K562 (cell line): Measurements from ENCODE around the gene TP53BP2. TPM values are rescaled to one million over a fixed set of nuclear protein-coding genes. Genes with fewer than 3 reads are reported as not detected.

Experiments
- CBFA2T2 ChIP-seq: fragments of 450-650 bp; conservative IDR thresholded peaks from 2 replicates; pipeline ENCODE4 v1.6.1; 2017; ENCODE audit warnings: mild to moderate bottlenecking
- CREBBP ChIP-seq: IDR thresholded peaks from one replicate; pipeline ENCODE4 v1.6.1; 2012; ENCODE audit warnings: low read depth, mild to moderate bottlenecking, control low read depth, inconsistent platforms, low read length
- FOS ChIP-seq: IDR thresholded peaks from 3 replicates; pipeline ENCODE4 v1.6.1; 2011; ENCODE audit not compliant: insufficient read length; ENCODE audit errors: extremely low read depth
- HDAC2 ChIP-seq: fragments of 450-650 bp; IDR thresholded peaks from 2 replicates; pipeline ENCODE4 v1.6.1; 2016; ENCODE audit warnings: mild to moderate bottlenecking
- NFATC3 ChIP-seq: fragments of 450-650 bp; IDR thresholded peaks from 2 replicates; pipeline ENCODE4 v1.6.1; 2017; ENCODE audit warnings: mild to moderate bottlenecking
- POLR2AphosphoS2 ChIP-seq: IDR thresholded peaks from 2 replicates; pipeline ENCODE4 v1.6.1; 2012; ENCODE audit warnings: low read length, improper control_type of control experiment
- SMARCA5 ChIP-seq: fragments of 450-650 bp; IDR thresholded peaks from 2 replicates; pipeline ENCODE4 v1.6.1; 2016
- TAL1 ChIP-seq: fragments of 450-650 bp; IDR thresholded peaks from 2 replicates; pipeline ENCODE4 v1.6.1; 2016; ENCODE audit warnings: mild to moderate bottlenecking
- TCF3 ChIP-seq: sonication (generic); formaldehyde crosslinking; IDR thresholded peaks from 2 replicates; pipeline ENCODE4 v1.4.0; 2020; ENCODE audit warnings: mild to moderate bottlenecking, missing genetic modification reagents
- TGIF2 ChIP-seq: sonication (generic); formaldehyde crosslinking; IDR thresholded peaks from 2 replicates; pipeline ENCODE4 v1.8.1; 2022; ENCODE audit warnings: mild to moderate bottlenecking, missing genetic modification reagents, moderate library complexity
- ZNF175 ChIP-seq: fragments of 200-800 bp; sonication (Bioruptor generic); IDR thresholded peaks from 2 replicates; pipeline ENCODE4 v1.6.1; 2016; ENCODE audit warnings: low read depth, mild to moderate bottlenecking, missing genetic modification characterization, missing compliant biosample characterization
- ZNF184 ChIP-seq: sonication (generic); formaldehyde crosslinking; IDR thresholded peaks from 2 replicates; pipeline ENCODE4 v1.5.0; 2020; ENCODE audit warnings: missing genetic modification reagents
- ZNF785 ChIP-seq: fragments of 250-450 bp; sonication (Bioruptor Pico); IDR thresholded peaks from 2 replicates; pipeline ENCODE4 v1.4.0; 2020; ENCODE audit warnings: mild to moderate bottlenecking
- polyA plus RNA-seq, 8 experiments: library from polyadenylated mRNA; depleted of rRNA in 4 of 8; stranded (reverse) in 5 of 8; unstranded in 3 of 8; fragments of >200 nt; fragmentation: Nextera tagmentation in 2 of 8; fragmentation: Illumina TruSeq in 1 of 8; extraction: Ambion mirVana in 2 of 8; extraction: Trizol in 1 of 8; gene quantifications; 2 replicates each; pipeline versions ENCODE4 v1.2.1 to v1.2.3, GENCODE V29; 2011 to 2014; ENCODE audit warnings: inconsistent platforms in 1 of 8, missing spikeins in 1 of 8
- total RNA-seq, 7 experiments: library from RNA; depleted of rRNA in 6 of 7; stranded (reverse); fragments of >200 nt in 6 of 7; fragmentation: Illumina TruSeq in 2 of 7; extraction: Trizol in 2 of 7; gene quantifications; 2 replicates each; pipeline versions ENCODE4 v1.2.1 to v1.2.3, GENCODE V29; 2011 to 2021; ENCODE audit warnings: low replicate concordance in 1 of 7
- TF ChIP-seq, protein P1 (sequence below), 2 experiments: fragments of 450-650 bp; IDR thresholded peaks; 2 replicates each; pipeline ENCODE4 v1.6.1; 2016; ENCODE audit warnings: mild to moderate bottlenecking in 2 of 2, borderline replicate concordance in 1 of 2, low read depth in 1 of 2, moderate library complexity in 1 of 2
- TF ChIP-seq, protein P2 (sequence below): fragments of 450-650 bp; IDR thresholded peaks from 2 replicates; pipeline ENCODE4 v1.6.1; 2016; ENCODE audit warnings: low read depth

The TP53BP2 gene
- total and polyA plus RNA-seq, 9 of the 15 experiments (the other 6 are each of a cell fraction or from before 2014, with no cell fraction given), result 17.0 to 69.6 (median 40.1) TPM

DNA sequence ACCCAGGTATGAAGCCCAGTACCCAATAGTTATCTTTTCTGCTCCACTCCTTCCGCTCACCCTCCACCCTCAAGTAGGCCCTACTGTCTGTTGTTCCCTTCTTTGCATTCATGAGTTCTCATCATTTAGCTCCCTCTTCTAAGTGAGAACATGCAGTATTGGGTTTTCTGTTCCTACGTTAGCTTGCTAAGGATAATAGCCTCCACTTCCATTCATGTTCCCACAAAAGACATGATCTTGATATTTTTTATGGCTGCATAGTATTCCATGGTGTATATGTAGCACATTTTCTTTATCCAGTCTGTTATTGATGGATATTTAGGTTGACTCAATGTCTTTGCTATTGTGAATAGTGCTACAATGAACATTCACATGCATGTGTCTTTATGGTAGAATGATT is 2.8 kb upstream of the TP53BP2 start (continued):
- TF ChIP-seq ZNF184 (CRISPR knock-in tag), result no peak
- TF ChIP-seq, protein P1, sequence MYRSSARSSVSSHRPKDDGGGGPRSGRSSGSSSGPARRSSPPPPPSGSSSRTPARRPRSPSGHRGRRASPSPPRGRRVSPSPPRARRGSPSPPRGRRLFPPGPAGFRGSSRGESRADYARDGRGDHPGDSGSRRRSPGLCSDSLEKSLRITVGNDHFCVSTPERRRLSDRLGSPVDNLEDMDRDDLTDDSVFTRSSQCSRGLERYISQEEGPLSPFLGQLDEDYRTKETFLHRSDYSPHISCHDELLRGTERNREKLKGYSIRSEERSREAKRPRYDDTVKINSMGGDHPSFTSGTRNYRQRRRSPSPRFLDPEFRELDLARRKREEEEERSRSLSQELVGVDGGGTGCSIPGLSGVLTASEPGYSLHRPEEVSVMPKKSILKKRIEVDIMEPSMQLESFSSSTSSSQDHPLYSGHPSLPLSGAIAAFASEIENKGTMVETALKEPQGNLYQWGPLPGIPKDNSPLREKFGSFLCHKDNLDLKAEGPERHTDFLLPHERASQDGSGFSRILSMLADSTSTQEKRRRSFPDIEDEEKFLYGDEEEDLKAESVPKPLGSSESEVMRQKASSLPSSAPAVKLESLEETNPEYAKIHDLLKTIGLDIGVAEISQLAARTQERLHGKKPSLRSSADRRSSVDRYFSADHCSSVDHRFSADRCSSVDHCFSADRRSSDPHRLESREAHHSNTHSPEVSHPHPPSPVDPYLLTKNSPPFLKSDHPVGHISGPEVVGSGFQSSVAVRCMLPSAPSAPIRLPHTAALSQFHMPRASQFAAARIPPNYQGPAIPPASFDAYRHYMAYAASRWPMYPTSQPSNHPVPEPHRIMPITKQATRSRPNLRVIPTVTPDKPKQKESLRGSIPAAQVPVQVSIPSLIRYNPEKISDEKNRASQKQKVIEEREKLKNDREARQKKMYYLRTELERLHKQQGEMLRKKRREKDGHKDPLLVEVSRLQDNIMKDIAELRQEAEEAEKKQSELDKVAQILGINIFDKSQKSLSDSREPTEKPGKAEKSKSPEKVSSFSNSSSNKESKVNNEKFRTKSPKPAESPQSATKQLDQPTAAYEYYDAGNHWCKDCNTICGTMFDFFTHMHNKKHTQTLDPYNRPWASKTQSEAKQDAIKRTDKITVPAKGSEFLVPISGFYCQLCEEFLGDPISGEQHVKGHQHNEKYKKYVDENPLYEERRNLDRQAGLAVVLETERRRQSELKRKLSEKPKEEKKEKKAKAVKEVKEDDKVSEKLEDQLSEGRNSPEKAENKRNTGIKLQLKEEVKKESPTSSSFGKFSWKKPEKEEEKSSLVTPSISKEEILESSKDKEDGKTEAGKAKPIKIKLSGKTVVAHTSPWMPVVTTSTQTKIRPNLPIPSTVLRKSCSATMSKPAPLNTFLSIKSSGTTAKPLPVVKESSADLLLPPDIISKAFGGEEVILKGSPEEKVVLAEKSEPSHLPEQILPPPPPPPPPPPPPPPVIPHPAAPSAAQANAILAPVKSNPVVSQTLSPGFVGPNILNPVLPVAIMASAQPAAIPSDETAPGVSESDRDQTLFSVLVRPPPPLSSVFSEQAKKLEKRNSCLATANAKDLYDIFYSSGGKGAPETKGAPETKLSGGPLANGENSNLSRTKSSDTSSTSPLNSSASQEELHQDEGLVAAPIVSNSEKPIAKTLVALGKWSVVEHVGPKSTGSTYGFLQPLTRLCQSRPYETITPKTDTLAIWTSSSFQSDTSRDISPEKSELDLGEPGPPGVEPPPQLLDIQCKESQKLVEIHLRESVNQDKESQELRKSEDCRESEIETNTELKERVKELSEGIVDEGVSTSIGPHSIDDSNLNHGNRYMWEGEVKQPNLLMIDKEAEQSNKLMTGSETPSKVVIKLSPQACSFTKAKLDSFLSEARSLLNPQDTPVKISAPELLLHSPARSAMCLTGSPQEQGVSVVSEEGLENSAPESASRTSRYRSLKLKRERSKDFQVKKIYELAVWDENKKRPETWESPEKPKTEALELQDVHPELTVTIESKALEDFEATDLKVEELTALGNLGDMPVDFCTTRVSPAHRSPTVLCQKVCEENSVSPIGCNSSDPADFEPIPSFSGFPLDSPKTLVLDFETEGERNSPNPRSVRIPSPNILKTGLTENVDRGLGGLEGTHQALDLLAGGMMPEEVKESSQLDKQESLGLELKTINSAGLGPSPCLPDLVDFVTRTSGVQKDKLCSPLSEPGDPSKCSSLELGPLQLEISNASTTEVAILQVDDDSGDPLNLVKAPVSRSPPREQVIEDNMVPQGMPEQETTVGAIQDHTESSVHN (IDR thresholded peaks at IDR 0.05; ENCODE audit: borderline replicate concordance in 1 of 2, low read depth in 1 of 2), result no peak
- TF ChIP-seq TAL1, result no peak
- TF ChIP-seq NFATC3, result no peak
- no peak for TF ChIP-seq ZNF175
- no peak for TF ChIP-seq POLR2AphosphoS2
- peak; percentile 17; the same call in 1 of the 2 replicates for TF ChIP-seq HDAC2
- TF ChIP-seq TCF3 (CRISPR knock-in tag), result no peak
- TF ChIP-seq, protein P2, sequence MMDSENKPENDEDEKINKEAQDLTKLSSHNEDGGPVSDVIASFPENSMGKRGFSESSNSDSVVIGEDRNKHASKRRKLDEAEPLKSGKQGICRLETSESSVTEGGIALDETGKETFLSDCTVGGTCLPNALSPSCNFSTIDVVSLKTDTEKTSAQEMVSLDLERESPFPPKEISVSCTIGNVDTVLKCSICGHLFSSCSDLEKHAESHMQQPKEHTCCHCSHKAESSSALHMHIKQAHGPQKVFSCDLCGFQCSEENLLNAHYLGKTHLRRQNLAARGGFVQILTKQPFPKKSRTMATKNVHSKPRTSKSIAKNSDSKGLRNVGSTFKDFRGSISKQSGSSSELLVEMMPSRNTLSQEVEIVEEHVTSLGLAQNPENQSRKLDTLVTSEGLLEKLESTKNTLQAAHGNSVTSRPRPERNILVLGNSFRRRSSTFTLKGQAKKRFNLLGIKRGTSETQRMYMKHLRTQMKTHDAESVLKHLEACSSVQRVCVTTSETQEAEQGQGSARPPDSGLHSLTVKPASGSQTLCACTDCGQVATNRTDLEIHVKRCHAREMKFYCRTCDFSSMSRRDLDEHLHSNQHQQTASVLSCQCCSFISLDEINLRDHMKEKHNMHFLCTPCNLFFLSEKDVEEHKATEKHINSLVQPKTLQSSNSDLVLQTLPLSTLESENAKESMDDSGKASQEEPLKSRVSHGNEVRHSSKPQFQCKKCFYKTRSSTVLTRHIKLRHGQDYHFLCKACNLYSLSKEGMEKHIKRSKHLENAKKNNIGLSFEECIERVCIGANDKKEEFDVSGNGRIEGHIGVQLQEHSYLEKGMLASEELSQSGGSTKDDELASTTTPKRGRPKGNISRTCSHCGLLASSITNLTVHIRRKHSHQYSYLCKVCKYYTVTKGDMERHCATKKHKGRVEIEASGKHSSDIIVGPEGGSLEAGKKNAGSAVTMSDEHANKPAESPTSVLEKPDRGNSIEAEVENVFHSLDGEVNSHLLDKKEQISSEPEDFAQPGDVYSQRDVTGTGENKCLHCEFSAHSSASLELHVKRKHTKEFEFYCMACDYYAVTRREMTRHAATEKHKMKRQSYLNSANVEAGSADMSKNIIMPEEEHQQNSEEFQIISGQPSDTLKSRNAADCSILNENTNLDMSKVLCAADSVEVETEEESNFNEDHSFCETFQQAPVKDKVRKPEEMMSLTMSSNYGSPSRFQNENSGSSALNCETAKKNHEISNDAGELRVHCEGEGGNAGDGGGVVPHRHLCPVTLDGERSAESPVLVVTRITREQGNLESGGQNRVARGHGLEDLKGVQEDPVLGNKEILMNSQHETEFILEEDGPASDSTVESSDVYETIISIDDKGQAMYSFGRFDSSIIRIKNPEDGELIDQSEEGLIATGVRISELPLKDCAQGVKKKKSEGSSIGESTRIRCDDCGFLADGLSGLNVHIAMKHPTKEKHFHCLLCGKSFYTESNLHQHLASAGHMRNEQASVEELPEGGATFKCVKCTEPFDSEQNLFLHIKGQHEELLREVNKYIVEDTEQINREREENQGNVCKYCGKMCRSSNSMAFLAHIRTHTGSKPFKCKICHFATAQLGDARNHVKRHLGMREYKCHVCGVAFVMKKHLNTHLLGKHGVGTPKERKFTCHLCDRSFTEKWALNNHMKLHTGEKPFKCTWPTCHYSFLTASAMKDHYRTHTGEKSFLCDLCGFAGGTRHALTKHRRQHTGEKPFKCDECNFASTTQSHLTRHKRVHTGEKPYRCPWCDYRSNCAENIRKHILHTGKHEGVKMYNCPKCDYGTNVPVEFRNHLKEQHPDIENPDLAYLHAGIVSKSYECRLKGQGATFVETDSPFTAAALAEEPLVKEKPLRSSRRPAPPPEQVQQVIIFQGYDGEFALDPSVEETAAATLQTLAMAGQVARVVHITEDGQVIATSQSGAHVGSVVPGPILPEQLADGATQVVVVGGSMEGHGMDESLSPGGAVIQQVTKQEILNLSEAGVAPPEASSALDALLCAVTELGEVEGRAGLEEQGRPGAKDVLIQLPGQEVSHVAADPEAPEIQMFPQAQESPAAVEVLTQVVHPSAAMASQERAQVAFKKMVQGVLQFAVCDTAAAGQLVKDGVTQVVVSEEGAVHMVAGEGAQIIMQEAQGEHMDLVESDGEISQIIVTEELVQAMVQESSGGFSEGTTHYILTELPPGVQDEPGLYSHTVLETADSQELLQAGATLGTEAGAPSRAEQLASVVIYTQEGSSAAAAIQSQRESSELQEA, result no peak
- no peak for TF ChIP-seq CREBBP
- TF ChIP-seq CBFA2T2, result no peak
- no peak for TF ChIP-seq ZNF785
- no peak for TF ChIP-seq TGIF2 (CRISPR knock-in tag)
- TF ChIP-seq SMARCA5, result 0 out of 2 replicates have a peak, but pooled peaks have one; percentile 56
- TF ChIP-seq FOS, result no peak
